Liver (tissue), 9 donors: ENCODE data around the gene OGDHL. TPM values are rescaled to one million over a fixed set of nuclear protein-coding genes. Genes with fewer than 3 reads are reported as not detected.

Source experiments
- DNase-seq: peaks from one replicate; pipeline ENCODE4 v3.0.0-alpha.2; 2017; ENCODE audit warnings: low spot score
- H3K27ac ChIP-seq, 2 donors: one replicate each; pipeline ENCODE4 v1.7.0; 2013; ENCODE audit warnings: inconsistent platforms in 2 of 2, low read length in 2 of 2, control low read depth in 1 of 2, low read depth in 1 of 2, mild to moderate bottlenecking in 1 of 2
- H3K27me3 ChIP-seq, 4 donors: one replicate each; pipeline versions ENCODE4 v1.6.1 to v1.7.0; 2013; ENCODE audit warnings: low read length in 3 of 4, inconsistent platforms in 1 of 4, mild to moderate bottlenecking in 1 of 4, moderate library complexity in 1 of 4; ENCODE audit not compliant: control insufficient read depth in 4 of 4, insufficient read depth in 4 of 4
- H3K36me3 ChIP-seq, 4 donors: one replicate each; pipeline versions ENCODE4 v1.6.1 to v1.7.0; 2013; ENCODE audit warnings: low read length in 3 of 4, mild to moderate bottlenecking in 3 of 4, low read depth in 1 of 4, moderate library complexity in 1 of 4; ENCODE audit not compliant: control insufficient read depth in 4 of 4, insufficient read depth in 3 of 4
- H3K4me1 ChIP-seq, 4 donors: one replicate each; pipeline versions ENCODE4 v1.6.1 to v1.7.0; 2013; ENCODE audit warnings: low read length in 3 of 4, mild to moderate bottlenecking in 3 of 4, moderate library complexity in 1 of 4; ENCODE audit not compliant: control insufficient read depth in 4 of 4, insufficient read depth in 4 of 4
- H3K4me3 ChIP-seq, 3 donors: one replicate each; pipeline versions ENCODE4 v1.6.1 to v1.7.0; 2013; ENCODE audit warnings: low read length in 3 of 3, control low read depth in 1 of 3, low read depth in 1 of 3, mild to moderate bottlenecking in 1 of 3
- H3K9ac ChIP-seq, 2 donors: one replicate each; pipeline ENCODE4 v1.7.0; 2013; ENCODE audit warnings: low read length in 2 of 2, mild to moderate bottlenecking in 2 of 2, moderate library complexity in 2 of 2, control low read depth in 1 of 2, low read depth in 1 of 2
- H3K9me3 ChIP-seq, 4 donors: one replicate each; pipeline versions ENCODE4 v1.6.1 to v1.7.0; 2013; ENCODE audit warnings: low read length in 3 of 4; ENCODE audit not compliant: control insufficient read depth in 4 of 4
- EGR1 ChIP-seq, 2 donors: IDR thresholded peaks; 2 replicates each; pipeline ENCODE4 v1.6.1; 2016 to 2018; ENCODE audit warnings: antibody characterized with exemption in 2 of 2, low read depth in 2 of 2
- FOXA1 ChIP-seq: IDR thresholded peaks from 2 replicates; pipeline ENCODE4 v1.6.1; 2016; ENCODE audit warnings: antibody characterized with exemption
- FOXA2 ChIP-seq: IDR thresholded peaks from 2 replicates; pipeline ENCODE4 v1.6.1; 2016; ENCODE audit warnings: antibody characterized with exemption
- GABPA ChIP-seq, 2 donors: IDR thresholded peaks in 1 of 2; conservative IDR thresholded peaks in 1 of 2; 2 replicates each; pipeline ENCODE4 v1.6.1; 2016; ENCODE audit warnings: antibody characterized with exemption in 2 of 2, mild to moderate bottlenecking in 1 of 2, moderate library complexity in 1 of 2
- HNF4A ChIP-seq, 2 donors: conservative IDR thresholded peaks; 2 replicates each; pipeline ENCODE4 v1.6.1; 2016; ENCODE audit warnings: antibody characterized with exemption in 2 of 2, mild to moderate bottlenecking in 2 of 2
- HNF4G ChIP-seq: IDR thresholded peaks from 2 replicates; pipeline ENCODE4 v1.6.1; 2016; ENCODE audit warnings: antibody characterized with exemption
- JUND ChIP-seq, 2 donors: IDR thresholded peaks; 2 replicates each; pipeline ENCODE4 v1.6.1; 2016; ENCODE audit warnings: antibody characterized with exemption in 2 of 2
- NR2F2 ChIP-seq: IDR thresholded peaks from 2 replicates; pipeline ENCODE4 v1.6.1; 2016; ENCODE audit warnings: antibody characterized with exemption
- RAD21 ChIP-seq, 2 donors: IDR thresholded peaks; 2 replicates each; pipeline ENCODE4 v1.6.1; 2016; ENCODE audit warnings: antibody characterized with exemption in 2 of 2, mild to moderate bottlenecking in 2 of 2
- REST ChIP-seq: IDR thresholded peaks from 2 replicates; pipeline ENCODE4 v1.6.1; 2016; ENCODE audit warnings: antibody characterized with exemption, mild to moderate bottlenecking
- RXRA ChIP-seq, 2 donors: IDR thresholded peaks; 2 replicates each; pipeline ENCODE4 v1.6.1; 2017 to 2018; ENCODE audit warnings: antibody characterized with exemption in 2 of 2, mild to moderate bottlenecking in 1 of 2
- SP1 ChIP-seq: IDR thresholded peaks from 2 replicates; pipeline ENCODE4 v1.6.1; 2018; ENCODE audit warnings: antibody characterized with exemption, mild to moderate bottlenecking
- TAF1 ChIP-seq: conservative IDR thresholded peaks from 2 replicates; pipeline ENCODE4 v1.6.1; 2016; ENCODE audit warnings: antibody characterized with exemption, mild to moderate bottlenecking
- YY1 ChIP-seq: IDR thresholded peaks from 2 replicates; pipeline ENCODE4 v1.6.1; 2016; ENCODE audit warnings: antibody characterized with exemption, mild to moderate bottlenecking
- ZBTB33 ChIP-seq: IDR thresholded peaks from 2 replicates; pipeline ENCODE4 v1.6.1; 2016; ENCODE audit warnings: antibody characterized with exemption
- WGBS: extraction: QIAGEN DNeasy Blood & Tissue Kit; methylation state at CpG from one replicate; pipeline ENCODE4 v1.1.7; 2013; 5-methylcytosine and 5-hydroxymethylcytosine counted together
- polyA plus RNA-seq, 2 donors: library from polyadenylated mRNA; stranded (reverse) in 1 of 2; unstranded in 1 of 2; fragments of 200-250 nt in 1 of 2; fragments of >200 nt in 1 of 2; fragmentation: Nextera tagmentation in 1 of 2; extraction: Ambion mirVana in 1 of 2; gene quantifications; one replicate each; pipeline versions ENCODE4 v1.2.1 to v1.2.3, GENCODE V29; 2013 to 2015
- total RNA-seq, 2 donors: library from RNA; depleted of rRNA; stranded (reverse); fragments of >200 nt; gene quantifications; one replicate each; pipeline ENCODE4 v1.2.3, GENCODE V29; 2014
- TF ChIP-seq, protein P1 (sequence below): IDR thresholded peaks from 2 replicates; pipeline ENCODE4 v1.6.1; 2016; ENCODE audit warnings: antibody characterized with exemption
- TF ChIP-seq, protein P2 (sequence below): IDR thresholded peaks from 2 replicates; pipeline ENCODE4 v1.6.1; 2016; ENCODE audit warnings: antibody characterized with exemption
- donor health status: healthy.
- donor health status: healthy.
- donor health status: healthy.
- donor health status: healthy.
- donor health status: healthy.

Gene OGDHL
- total and polyA plus RNA-seq, 4 donors: 5.2 to 67.9 (median 49.7) TPM

- WGBS: 76% methylated on average over 3 of the region's 3 CpGs
- Histone ChIP-seq H3K4me1 (no peaks in the 10 kb centered on the region), H3K9ac (no peak overlapping the region), H3K27ac (no peak overlapping the region), H3K9me3 (peaks cover 0 to 1% (median 0%) of the 10 kb centered on the region in 4 donors), H3K4me3 (no peak overlapping the region), H3K27me3 (no peaks in the 10 kb centered on the region), H3K36me3 (no peaks in the 10 kb centered on the region)
- no peak for DNase-seq
- TF ChIP-seq HNF4G (no peak), YY1 (no peak), NR2F2 (no peak), FOXA1 (no peak), REST (no peak), JUND (IDR thresholded peaks at IDR 0.05) (no peak), TAF1 (no peak), HNF4A (conservative IDR thresholded peaks at IDR 0.05) (no peak), ZBTB33 (no peak), RXRA (IDR thresholded peaks at IDR 0.05) (no peak), SP1 (no peak), GABPA (IDR thresholded peaks at IDR 0.05 in 1 of 2, conservative IDR thresholded peaks at IDR 0.05 in 1 of 2) (no peak), FOXA2 (no peak), RAD21 (IDR thresholded peaks at IDR 0.05) (no peak)
- TF ChIP-seq, protein P1, sequence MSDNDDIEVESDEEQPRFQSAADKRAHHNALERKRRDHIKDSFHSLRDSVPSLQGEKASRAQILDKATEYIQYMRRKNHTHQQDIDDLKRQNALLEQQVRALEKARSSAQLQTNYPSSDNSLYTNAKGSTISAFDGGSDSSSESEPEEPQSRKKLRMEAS: no peak
- TF ChIP-seq, protein P2, sequence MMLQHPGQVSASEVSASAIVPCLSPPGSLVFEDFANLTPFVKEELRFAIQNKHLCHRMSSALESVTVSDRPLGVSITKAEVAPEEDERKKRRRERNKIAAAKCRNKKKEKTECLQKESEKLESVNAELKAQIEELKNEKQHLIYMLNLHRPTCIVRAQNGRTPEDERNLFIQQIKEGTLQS: no peak
Observed at GRCh38 chr10:49707585-49707984, 54.5 kb downstream of the OGDHL start.

DNA sequence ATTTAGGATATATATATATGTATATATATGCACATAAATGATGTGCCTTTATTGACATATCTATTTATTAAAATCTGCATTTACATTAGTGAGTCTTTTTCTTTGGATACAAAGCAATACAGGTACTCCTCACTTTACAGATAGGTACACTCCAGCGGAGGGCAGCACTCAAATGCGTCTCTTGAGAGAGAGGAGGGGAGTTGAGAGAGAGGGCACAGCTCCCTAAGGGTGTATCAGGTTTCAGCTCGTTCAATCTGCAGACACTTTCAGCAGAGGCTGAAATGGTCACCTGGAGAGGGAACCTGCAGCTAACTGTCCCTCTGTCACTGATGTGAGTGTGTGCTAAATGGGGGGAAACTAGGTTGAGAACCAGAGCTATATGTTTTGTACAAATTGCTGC, 61.1 kb downstream of the OGDHL start:
- no peak overlapping the region for H3K4me3 ChIP-seq
- no peak overlapping the region for H3K9ac ChIP-seq
- peaks cover 0 to 1% (median 0%) of the 10 kb centered on the region in 4 donors for H3K9me3 ChIP-seq
- WGBS: 22% methylated on average over 3 of the region's 3 CpGs
- H3K27ac ChIP-seq: no peak overlapping the region
- DNase-seq: no peak
- H3K36me3 ChIP-seq: no peaks in the 10 kb centered on the region
- TF ChIP-seq FOXA2: no peak
- no peak for TF ChIP-seq EGR1 (IDR thresholded peaks at IDR 0.05; ENCODE audit: low read depth in 2 of 2)
- no peak for TF ChIP-seq YY1
- TF ChIP-seq HNF4A (conservative IDR thresholded peaks at IDR 0.05): no peak
- no peak for TF ChIP-seq JUND (IDR thresholded peaks at IDR 0.05)
- TF ChIP-seq REST: no peak
- H3K27me3 ChIP-seq: no peaks in the 10 kb centered on the region
- H3K4me1 ChIP-seq: no peaks in the 10 kb centered on the region
